Measurements from ENCODE around the gene FKBP5.

FKBP5 gene

GRCh38 chr6:35534407-35535170 is 154.1 kb downstream of the FKBP5 start:
- DNase-seq = no peak

GRCh38 chr6:35533981-35534380 is 154.7 kb downstream of the FKBP5 start:
- no peak for DNase-seq

GRCh38 chr6:35532126-35532525 is 156.6 kb downstream of the FKBP5 start:
- DNase-seq = no peak

- DNase-seq = no peak
These were observed 164.2 kb downstream of the FKBP5 start for GRCh38 chr6:35524380-35525020.

Measured in DMS53 (cell line).